RWPE1 (cell line): ENCODE data around the gene LRMDA.

Experiments used
- CTCF ChIA-PET: fragments of 350-600 bp; sonication (Branson Sonifier 250); formaldehyde crosslinking; extraction: SDS; loops from one replicate; lab custom pipeline; 2021; lab: Yijun Ruan, JAX
- POLR2A ChIA-PET: fragments of 400-600 bp; formaldehyde crosslinking; extraction: SDS; loops from one replicate; lab custom pipeline; 2020; ENCODE audit warnings: antibody characterized with exemption; ENCODE audit not compliant: low non-redundant PET; lab: Yijun Ruan, JAX
- DNase-seq: peaks from one replicate; pipeline ENCODE4 v3.0.0; 2012; ENCODE audit warnings: low spot score
- H3K27ac ChIP-seq: fragments of 450-650 bp; 2 replicates; pipeline ENCODE4 v1.5.1; 2017
- TF ChIP-seq, protein P1 (sequence below): fragments of 450-650 bp; conservative IDR thresholded peaks from 2 replicates; pipeline ENCODE4 v1.5.1; 2017; ENCODE audit warnings: low read depth, mild to moderate bottlenecking

The LRMDA gene

GRCh38 chr10:75649466-75649865 lies 218.0 kb downstream of the LRMDA start:
- H3K27ac ChIP-seq = no peak overlapping the region
- TF ChIP-seq, protein P1, sequence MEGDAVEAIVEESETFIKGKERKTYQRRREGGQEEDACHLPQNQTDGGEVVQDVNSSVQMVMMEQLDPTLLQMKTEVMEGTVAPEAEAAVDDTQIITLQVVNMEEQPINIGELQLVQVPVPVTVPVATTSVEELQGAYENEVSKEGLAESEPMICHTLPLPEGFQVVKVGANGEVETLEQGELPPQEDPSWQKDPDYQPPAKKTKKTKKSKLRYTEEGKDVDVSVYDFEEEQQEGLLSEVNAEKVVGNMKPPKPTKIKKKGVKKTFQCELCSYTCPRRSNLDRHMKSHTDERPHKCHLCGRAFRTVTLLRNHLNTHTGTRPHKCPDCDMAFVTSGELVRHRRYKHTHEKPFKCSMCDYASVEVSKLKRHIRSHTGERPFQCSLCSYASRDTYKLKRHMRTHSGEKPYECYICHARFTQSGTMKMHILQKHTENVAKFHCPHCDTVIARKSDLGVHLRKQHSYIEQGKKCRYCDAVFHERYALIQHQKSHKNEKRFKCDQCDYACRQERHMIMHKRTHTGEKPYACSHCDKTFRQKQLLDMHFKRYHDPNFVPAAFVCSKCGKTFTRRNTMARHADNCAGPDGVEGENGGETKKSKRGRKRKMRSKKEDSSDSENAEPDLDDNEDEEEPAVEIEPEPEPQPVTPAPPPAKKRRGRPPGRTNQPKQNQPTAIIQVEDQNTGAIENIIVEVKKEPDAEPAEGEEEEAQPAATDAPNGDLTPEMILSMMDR = no peak
- no peak for DNase-seq
- POLR2A ChIA-PET = no interaction called here
- CTCF ChIA-PET = interaction anchor here (0.9 kb wide), 1 partner anchor 59 kb away, joined by 5 read pairs; no protein-coding TSS in a partner anchor

DNA sequence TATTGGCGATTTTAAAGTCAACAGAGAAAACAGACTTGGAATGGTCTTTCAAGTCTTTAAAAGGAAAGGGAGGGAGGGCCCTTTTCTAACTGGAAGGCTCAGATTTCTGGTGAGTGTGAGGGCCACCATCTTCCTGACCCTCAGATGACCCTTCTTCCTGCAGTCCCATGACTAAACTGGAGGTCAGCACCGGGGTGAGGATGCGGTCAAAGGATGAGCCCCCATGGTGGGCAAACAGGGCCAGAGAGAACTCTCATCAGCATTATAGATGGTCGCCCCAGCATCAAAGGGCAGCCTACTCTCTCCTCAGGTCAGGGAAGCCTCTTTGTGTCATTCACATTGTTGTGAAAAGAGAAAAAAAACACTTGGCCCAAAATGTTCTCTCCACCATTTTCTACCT lies 219.2 kb downstream of the LRMDA start:
- TF ChIP-seq, protein P1 = no peak
- ChIA-PET CTCF (interaction anchor here (0.9 to 1.1 kb wide), 2 partner anchors 58 to 249 kb away, joined by 5 read pairs; partner anchors contain the start of gene ZNF503), POLR2A (no interaction called here)
- no peak for DNase-seq
- H3K27ac ChIP-seq = no peak overlapping the region

DNA sequence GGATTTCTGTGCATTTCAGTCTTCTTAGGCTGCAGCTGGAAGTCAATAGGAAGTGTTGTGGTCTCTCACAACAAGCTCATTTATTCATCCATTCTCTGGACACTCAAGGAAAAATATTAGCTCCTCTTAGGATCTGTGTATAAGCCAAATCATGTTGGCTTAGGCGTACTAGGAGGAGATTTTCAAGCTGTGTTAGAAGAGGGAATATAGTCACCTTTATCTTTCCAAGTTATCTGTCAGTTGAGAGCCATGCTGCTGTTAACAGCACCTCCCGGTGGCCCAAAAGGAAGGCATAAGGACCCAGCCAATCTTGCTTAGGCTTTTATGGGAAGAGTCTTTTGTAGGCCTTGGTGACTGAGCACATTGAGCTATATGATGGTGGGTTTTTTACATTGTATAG lies 220.0 kb downstream of the LRMDA start:
- no peak for DNase-seq
- TF ChIP-seq, protein P1 = no peak
- ChIA-PET CTCF (interaction anchor here (0.6 to 1.1 kb wide), 5 partner anchors 40 to 250 kb away, joined by 3 to 5 read pairs (median 4); partner anchors contain the start of gene ZNF503), POLR2A (no interaction called here)
- H3K27ac ChIP-seq = no peak overlapping the region

DNA sequence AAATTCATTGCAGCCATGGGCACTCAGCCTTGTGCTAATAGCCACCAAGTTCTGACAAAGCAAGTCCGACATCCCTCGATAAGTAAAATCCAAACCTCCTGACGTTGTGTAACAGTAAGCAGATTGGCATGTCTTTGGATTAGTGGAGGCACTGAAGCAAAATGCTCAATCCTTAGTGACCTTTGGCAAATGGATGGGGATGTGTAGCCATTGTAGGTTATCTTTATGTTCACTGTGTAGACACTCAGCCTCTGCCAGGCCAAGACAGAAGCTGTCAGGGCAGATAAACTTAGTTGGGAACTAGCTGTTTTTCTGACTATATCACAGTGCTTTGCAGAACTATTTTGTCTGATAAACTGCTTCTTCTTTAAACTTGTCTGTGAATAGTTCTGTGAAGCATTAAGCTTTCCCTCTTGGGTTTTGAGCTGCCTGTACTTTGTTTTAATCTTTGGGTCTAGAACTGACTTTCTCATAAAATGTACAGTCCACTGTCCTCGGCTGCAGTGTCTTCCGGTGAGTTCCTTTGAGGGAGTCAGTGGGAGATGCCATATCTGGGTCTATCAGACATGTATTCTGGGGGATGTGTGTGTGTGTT lies 220.8 kb downstream of the LRMDA start:
- POLR2A ChIA-PET = no interaction called here

DNA sequence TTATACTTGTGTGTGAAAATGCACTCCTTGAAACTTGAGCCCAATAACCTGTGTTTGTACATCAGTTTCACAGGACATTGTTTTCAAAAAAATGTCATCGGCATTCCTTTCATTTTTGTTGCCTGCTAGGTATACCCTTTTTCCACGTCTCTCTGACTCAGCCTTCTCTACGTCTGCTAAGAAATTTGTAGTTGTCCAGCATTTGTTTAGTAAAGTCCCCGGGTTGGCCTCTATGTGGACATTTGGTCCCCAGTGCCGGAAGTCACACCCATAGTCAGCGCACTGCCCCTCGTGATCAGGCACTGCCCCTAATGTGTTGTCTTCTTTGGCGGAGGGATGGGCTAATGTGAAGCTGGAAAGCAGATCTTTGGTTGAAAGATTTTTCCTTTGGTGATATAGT lies 222.3 kb downstream of the LRMDA start:
- TF ChIP-seq, protein P1 = no peak
- ChIA-PET POLR2A (no interaction called here), CTCF (no interaction called here)
- H3K27ac ChIP-seq = no peak overlapping the region
- DNase-seq = no peak

More for the DNA sequence above, 220.8 kb downstream of the LRMDA start:
- TF ChIP-seq, protein P1 = no peak
- CTCF ChIA-PET = interaction anchor here (0.6 to 1.0 kb wide), 3 partner anchors 50 to 131 kb away, joined by 3 read pairs; no protein-coding TSS in a partner anchor
- no peak for DNase-seq
- H3K27ac ChIP-seq = no peak overlapping the region

DNA sequence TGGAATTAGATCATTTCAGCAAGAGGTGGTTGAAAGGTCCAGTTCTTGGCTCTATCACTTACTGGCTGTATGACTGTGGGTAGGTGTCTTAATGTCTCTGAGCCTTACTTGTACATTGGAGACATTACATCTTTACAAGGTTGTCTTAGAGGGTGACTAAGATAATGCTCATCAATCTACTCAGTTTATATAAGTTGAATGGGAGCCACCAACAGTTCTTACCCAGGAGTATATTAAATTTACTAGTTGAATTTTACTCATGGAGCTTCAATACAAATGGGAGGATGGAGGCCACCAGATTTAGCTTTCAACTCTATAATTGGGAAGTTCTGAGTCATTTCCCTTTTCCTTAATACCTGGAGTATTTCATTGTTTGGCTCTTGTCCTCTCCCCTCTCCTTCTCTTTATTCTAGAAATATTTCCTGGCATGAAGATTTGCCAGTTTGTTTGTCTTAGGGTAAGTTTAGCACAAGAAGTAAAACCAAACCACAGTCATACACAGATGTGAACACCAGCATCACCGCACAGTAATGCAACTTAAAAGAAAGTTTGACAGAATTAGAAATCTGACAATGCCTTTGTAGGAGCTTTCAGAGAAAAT lies 222.8 kb downstream of the LRMDA start:
- ChIA-PET POLR2A (no interaction called here), CTCF (interaction anchor here (0.6 kb wide), 1 partner anchor 20 kb away, joined by 3 read pairs; no protein-coding TSS in a partner anchor)
- no peak for DNase-seq
- TF ChIP-seq, protein P1 = no peak
- H3K27ac ChIP-seq = no peak overlapping the region
